DOHH2 (cell line): Measurements from ENCODE around the gene KAT8.

Experiments used
- H3F3A ChIP-seq: fragments of 200-600 bp; sonication (generic), shearing (Covaris generic); 2 replicates; pipeline ENCODE4 v1.6.0; 2016; ENCODE audit warnings: antibody characterized with exemption, mild to moderate bottlenecking; ENCODE audit not compliant: control insufficient read depth, insufficient read depth
- H3K27ac ChIP-seq: fragments of 200-600 bp; sonication (generic); 2 replicates; pipeline ENCODE4 v1.5.1; 2014; ENCODE audit warnings: low read depth, mild to moderate bottlenecking, low read length, moderate library complexity
- H3K27me3 ChIP-seq: fragments of 200-600 bp; sonication (generic); 2 replicates; pipeline ENCODE4 v1.6.1; 2014; ENCODE audit warnings: mild to moderate bottlenecking, low read length, mixed read lengths; ENCODE audit not compliant: control insufficient read depth
- H3K36me3 ChIP-seq: fragments of 200-600 bp; sonication (generic); 2 replicates; pipeline ENCODE4 v1.6.1; 2014; ENCODE audit warnings: mild to moderate bottlenecking, low read length, moderate library complexity, mixed read lengths; ENCODE audit not compliant: control insufficient read depth
- H3K4me1 ChIP-seq: fragments of 200-600 bp; sonication (generic); 2 replicates; pipeline ENCODE4 v1.6.1; 2014; ENCODE audit warnings: mild to moderate bottlenecking, low read length, mixed read lengths; ENCODE audit not compliant: control insufficient read depth
- H3K4me2 ChIP-seq: fragments of 200-600 bp; sonication (generic); 2 replicates; pipeline ENCODE4 v1.6.0; 2014; ENCODE audit warnings: mild to moderate bottlenecking, low read length, moderate library complexity
- H3K4me3 ChIP-seq: fragments of 200-600 bp; sonication (generic); 2 replicates; pipeline ENCODE4 v1.5.1; 2014; ENCODE audit warnings: mild to moderate bottlenecking, low read length, mixed read lengths
- H3K79me2 ChIP-seq: fragments of 200-600 bp; sonication (generic); 2 replicates; pipeline ENCODE4 v1.6.1; 2014; ENCODE audit warnings: mild to moderate bottlenecking, low read length, mixed read lengths; ENCODE audit not compliant: control insufficient read depth
- H3K9me2 ChIP-seq: fragments of 200-600 bp; sonication (generic); replicated peaks from 2 replicates; pipeline ENCODE4 v1.6.1; 2014; ENCODE audit warnings: mild to moderate bottlenecking, low read length, mixed read lengths; ENCODE audit not compliant: control insufficient read depth
- H3K9me3 ChIP-seq: fragments of 200-600 bp; sonication (generic); 2 replicates; pipeline ENCODE4 v1.6.1; 2014; ENCODE audit warnings: antibody characterized with exemption, low read length, mixed read lengths; ENCODE audit not compliant: control insufficient read depth, insufficient read depth
- H4K20me1 ChIP-seq: fragments of 200-600 bp; sonication (generic); 2 replicates; pipeline ENCODE4 v1.6.0; 2014; ENCODE audit warnings: low read depth, mild to moderate bottlenecking, antibody characterized with exemption, low read length, moderate library complexity; ENCODE audit not compliant: control insufficient read depth, insufficient read depth
- CTCF ChIP-seq: fragments of 200-600 bp; sonication (generic); IDR thresholded peaks from one replicate; pipeline ENCODE4 v1.5.1; 2014; ENCODE audit warnings: antibody characterized with exemption, mild to moderate bottlenecking, low read depth, low read length; ENCODE audit not compliant: poor library complexity, severe bottlenecking
- EZH2phosphoT487 ChIP-seq: fragments of 200-600 bp; sonication (generic); IDR thresholded peaks from 2 replicates; pipeline ENCODE4 v1.6.1; 2017; ENCODE audit warnings: borderline replicate concordance, mild to moderate bottlenecking, antibody characterized with exemption, low read length, moderate library complexity, mixed read lengths

The KAT8 gene

DNA sequence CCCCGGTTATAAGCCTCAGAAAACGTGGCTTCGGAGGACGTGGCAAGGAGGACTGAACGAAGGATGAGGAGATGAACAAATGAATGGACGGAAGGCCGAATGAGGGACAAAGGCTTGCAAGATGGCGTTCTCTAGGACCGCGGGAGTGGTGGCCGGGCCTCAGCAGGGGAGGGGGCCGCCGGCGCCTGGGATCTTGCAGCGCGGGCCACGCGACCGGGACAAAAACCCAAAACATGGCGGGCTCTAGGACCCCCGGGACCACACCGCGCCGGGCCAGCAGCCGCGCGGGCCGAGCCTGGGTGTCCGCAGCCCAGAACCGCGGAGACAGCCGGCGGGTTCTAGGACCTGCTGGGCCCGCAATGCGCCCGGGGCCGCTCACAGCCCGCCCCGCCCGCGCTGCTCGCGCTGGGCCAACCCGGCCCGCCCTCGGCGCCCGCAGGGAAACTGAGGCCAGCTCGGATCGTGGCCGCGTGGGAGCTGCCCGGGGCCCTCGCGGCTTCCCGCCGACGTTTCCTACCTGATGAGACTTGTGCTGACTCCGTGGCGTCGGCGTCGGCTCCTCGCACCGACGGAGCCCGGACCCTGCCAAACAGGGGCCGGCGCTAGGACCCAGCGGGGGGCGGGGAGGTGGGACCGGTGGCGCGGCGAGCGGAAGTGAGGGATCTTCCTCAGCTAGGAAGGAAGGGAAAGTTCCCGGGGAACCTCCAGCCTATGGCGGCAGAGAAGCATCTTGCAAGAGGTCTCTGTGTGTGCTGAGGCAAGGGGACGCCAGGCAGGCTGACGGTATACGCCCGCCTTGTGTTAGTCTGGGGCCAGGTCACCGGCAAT, 44.1 kb upstream of the KAT8 start:
- TF ChIP-seq CTCF = peak; percentile 2
- no peak for TF ChIP-seq EZH2phosphoT487
- Histone ChIP-seq H3K9me2 (no peaks in the 10 kb centered on the region), H3K4me2 (peak overlapping the region; percentile 94), H3K9me3 (no peaks in the 10 kb centered on the region), H3K79me2 (peaks cover 84% of the 10 kb centered on the region), H3K36me3 (peaks cover 37% of the 10 kb centered on the region), H3F3A (0 out of 2 replicates have a peak, but pooled peaks cover 2% of the 10 kb centered on the region), H3K4me1 (peaks cover 22% of the 10 kb centered on the region), H3K27ac (peak overlapping the region; percentile 73), H3K27me3 (no peaks in the 10 kb centered on the region), H4K20me1 (peaks cover 5% of the 10 kb centered on the region; the same call in 1 of the 2 replicates), H3K4me3 (peak overlapping the region; percentile 91)

DNA sequence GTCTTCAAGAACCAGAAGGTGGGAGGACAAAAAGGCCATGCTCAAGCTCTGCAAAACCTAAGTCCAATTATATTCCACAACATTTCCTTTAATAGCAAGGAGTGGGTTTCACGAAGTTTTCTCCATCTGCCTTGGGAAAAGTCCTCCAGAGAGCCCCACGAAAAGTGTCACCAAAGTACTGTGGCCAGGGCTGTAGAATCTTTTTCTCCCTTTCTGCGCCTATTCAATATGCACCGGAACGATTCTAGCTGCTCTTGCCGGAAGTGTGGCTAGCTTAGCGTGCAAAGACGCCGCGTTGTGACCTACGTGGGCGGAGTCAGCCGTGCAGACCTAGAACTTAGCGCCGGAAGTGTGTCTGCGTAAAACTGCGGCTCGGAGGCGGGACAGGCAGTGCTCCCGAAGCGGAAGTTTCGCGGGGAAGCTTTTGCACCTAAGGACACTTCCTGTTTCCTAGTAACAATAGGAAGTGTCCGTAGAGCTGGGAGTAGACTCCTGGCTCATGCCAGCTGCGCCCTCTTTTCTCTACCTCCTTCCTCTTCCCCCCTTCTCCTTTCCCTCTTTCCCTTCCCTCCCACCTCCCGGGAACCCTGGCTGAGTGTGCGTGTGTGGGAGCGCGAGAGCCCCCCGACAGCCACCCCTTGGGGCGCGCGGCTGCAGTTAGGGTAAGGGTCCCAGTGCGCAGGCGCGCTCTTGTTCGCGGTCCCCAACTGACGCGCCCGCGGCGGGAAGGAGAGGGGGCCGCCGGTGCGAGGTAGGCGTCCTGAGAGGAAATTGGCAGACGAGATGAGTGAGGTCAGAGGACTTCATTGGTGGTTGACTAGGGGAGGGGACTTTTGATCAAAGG, 43.3 kb upstream of the KAT8 start, which contains the start of the genes ZNF646 and ZNF668:
Gene ZNF646 (plus strand): TSS at position 453 of the 844 bp plus-strand sequence. CDS start 1,903 bp downstream, outside the sequence.
Gene ZNF668 (minus strand): TSS at position 271 of the 844 bp plus-strand sequence. CDS start 9,781 bp downstream, outside the sequence.
- no peak for TF ChIP-seq CTCF
- no peaks in the 10 kb centered on the region for H3K9me3 ChIP-seq
- H3K4me3 ChIP-seq = peak within 1 kb of the TSS; percentile 91
- peak within 1 kb of the TSS; percentile 73 for H3K27ac ChIP-seq
- peaks cover 5% of the 10 kb centered on the region; the same call in 1 of the 2 replicates for H4K20me1 ChIP-seq
- 0 out of 2 replicates have a peak, but pooled peaks cover 2% of the 10 kb centered on the region for H3F3A ChIP-seq
- no peaks in the 10 kb centered on the region for H3K9me2 ChIP-seq
- peaks cover 22% of the 10 kb centered on the region for H3K4me1 ChIP-seq
- H3K4me2 ChIP-seq = peak within 1 kb of the TSS; percentile 94
- peaks cover 84% of the 10 kb centered on the region for H3K79me2 ChIP-seq
- H3K27me3 ChIP-seq = no peaks in the 10 kb centered on the region
- H3K36me3 ChIP-seq = peaks cover 45% of the 10 kb centered on the region

DNA sequence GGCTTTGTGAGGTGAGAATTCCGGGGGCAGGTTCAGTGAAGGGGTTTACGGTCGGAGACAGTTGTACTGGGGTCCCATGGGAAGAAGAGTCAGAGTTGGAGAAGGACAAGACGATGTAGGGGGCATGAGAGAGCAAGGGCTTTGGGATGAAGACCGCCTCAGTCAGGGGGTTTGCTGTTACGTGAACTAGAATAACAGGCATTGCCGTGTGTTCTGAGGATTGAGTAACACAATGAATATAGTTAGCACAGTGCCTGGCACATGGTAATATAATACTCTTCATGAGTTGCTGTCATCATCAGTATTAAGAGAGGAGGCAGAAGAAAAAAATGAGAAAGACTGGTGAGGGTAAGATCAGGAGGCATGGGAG, 42.7 kb upstream of the KAT8 start:
- Histone ChIP-seq H3K79me2 (peaks cover 87% of the 10 kb centered on the region), H3K9me2 (no peaks in the 10 kb centered on the region), H3K4me2 (peak overlapping the region; percentile 91), H3K36me3 (peaks cover 51% of the 10 kb centered on the region), H3K9me3 (no peaks in the 10 kb centered on the region), H4K20me1 (peaks cover 5% of the 10 kb centered on the region; the same call in 1 of the 2 replicates), H3K27ac (peak overlapping the region; percentile 72), H3K27me3 (no peaks in the 10 kb centered on the region), H3F3A (0 out of 2 replicates have a peak, but pooled peaks cover 2% of the 10 kb centered on the region), H3K4me1 (peaks cover 22% of the 10 kb centered on the region), H3K4me3 (peak overlapping the region; percentile 91)
- peak; percentile 56 for TF ChIP-seq CTCF
- no peak for TF ChIP-seq EZH2phosphoT487
